NCI-H748 (cell line): ENCODE data around the gene CEACAM21.
A peak's percentile ranks its signal among the peaks of the same experiment; 100 is the strongest.

Experiments used
- DNase-seq: peaks from one replicate; lab custom pipeline; 2025; ENCODE audit not compliant: unreplicated experiment; lab: John Stamatoyannopoulos, UW

CEACAM21 gene

DNA sequence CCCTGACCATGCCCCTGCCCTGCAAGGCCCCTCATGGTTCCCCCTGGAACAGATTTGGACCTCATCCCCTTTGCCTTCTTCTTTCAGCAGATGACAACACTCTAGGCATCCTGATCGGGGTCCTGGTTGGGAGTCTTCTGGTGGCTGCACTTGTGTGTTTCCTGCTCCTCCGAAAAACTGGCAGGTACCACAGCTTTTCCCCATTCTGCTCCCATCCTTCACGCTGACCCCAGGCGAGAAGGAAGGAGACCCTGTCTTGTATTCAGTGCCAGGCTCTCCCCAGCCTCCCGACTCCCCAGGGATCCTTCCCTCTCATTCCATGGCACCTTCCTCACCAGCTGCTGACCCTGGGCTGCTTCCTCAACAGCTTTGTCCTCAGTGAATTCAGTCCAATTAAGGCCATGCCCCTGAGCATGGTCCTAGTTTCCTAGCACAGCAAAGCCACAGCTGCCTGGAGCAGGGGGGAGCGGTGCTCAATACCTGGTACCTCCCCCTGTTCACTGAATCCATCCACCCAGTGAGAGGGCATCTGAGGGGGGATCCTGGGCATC, 8.4 kb downstream of the CEACAM21 start:
- no peak for DNase-seq

DNA sequence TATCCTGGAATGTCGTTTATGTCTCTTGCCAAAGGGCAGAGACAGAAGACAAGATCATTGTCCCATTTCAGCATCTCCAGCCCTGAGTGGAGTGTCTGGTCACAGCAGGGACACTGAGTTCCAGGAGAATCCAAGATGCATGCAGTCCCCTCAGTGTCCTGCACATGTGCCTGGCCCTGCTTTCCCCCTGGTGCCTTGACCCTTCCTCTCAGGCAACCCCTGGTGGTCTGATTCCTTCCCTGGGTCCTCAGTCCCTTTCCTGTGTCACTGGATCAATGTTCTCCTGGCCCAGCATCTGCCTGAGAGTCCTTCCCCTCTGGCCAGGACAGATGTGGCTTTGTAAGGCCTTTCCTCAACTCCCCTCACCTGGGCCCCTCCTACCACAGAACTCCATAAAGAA, 9.0 kb downstream of the CEACAM21 start:
- DNase-seq = no peak

DNA sequence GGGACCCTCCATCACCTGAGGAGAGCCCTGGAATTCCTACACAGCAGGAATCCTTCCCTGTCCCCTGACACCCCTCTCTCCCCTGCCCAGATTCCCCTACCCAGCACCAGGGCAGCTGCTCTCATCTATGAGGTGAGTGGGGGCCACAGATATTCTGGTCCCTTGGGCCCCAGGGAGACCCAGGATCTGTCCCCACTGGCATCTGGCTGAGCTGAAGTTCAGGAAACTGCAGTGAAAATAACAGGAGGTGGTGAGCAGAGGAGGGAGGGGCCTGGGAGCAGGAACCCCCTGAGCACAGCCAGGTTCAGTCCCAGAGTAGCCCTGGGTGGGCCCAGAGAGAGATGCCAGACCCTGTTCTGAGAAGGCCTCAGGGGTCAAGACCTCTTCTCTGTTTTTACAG, 10.1 kb downstream of the CEACAM21 start:
- no peak for DNase-seq

DNA sequence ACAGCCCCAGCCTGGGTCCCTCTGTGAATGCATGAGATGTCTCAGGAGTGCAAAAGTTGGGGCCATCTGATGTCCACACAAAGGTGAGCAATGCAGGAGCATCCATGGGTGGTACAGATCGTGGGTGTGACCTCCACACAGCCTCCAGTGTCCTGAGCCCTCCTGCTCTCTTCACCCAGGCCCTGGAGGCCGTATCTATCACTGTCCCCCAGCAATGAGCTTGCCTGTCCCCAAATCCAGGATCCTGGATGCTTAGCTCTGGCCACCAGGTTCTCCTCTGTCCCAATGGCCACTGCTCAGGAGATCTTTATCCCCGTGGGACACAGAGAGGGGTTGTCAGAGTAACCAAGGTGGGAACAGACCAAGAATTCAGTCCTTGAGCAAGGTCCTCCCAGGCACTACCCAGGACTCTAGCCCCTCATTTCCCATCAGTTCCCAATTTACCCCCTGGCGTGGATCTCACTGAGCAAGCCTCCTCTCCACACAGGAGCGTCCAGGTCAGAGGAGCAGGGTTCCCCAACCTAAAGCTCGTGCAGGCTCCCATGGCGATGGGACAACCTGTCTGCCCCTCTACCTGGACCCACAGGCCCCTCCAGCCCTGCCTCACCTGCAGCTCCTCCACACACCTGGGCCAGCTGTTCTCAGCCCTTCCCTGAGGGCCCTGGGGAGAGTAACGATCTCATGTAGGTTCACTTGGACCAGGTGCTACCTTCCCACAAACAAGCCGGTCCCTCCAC, 11.3 kb downstream of the CEACAM21 start:
- DNase-seq = no peak

DNA sequence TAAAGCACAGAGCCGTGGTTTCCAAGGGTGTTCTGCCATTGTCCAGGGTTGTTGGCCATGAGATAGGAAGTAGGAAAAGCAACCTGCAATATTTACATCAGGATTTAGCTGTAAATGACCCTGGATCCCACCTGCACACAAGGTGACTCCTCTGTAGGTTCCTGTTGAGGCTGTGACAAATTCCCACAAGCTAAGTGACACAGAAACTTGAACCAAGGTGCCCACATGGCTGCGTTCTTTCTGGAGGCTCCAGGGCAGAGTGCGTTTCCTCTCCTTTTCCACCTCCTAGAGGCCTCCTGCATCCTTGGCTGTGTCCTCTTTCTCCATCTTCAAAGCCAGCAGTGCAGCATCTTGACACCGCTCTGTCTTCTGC, 11.9 kb downstream of the CEACAM21 start:
- DNase-seq = no peak

DNA sequence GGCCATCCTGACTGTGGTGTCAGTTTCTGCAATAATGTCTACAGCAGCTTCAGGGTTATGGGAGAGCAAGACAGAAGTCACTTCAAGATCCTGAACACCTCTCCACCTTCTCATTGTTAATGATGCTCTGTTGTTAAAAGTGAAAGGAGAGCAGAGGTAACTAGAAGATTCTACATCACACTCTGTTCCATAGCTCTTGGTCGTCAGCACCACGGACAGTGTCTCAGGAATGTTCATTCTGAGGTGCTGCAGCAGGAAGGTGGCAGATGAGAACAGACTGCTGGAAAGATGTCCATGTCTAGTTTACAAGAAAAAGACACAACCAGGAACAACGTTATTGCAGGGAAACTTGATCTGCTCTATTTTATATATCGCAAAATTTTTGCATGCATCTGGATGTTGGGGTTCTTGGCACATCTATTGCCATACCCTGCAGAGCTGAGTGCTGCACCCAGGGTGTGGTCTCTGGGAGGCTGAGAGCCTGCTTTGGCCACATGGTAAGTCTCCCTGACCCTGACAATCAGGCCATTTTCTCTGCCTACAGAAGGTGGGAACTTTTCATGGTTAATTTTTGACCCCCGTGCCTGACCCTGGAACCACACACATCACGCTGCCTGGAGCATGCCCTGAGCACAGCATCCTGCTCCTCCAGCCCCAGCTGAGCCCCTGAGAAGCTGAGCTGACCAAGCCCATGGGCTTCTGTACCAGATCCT, 12.7 kb downstream of the CEACAM21 start:
- no peak for DNase-seq

DNA sequence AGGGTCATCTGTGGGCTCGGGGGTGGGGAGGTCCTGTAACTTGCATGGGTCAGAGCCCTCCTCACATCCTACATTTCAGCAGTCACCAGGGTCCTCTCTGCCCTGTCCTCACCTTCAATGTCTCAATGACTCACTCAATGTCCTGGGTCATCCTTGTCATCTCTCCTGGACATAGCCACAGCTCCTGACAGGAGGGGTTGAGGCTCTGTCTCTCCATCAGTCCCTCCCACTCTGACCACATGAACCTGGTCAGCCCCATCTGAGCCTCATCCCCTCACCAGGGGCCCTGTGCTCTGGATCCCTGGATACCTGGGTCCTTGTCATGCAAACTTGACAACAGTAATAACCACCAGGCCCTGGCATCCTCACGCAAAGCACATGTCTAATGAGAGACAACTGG, 13.4 kb downstream of the CEACAM21 start:
- DNase-seq = no peak

DNA sequence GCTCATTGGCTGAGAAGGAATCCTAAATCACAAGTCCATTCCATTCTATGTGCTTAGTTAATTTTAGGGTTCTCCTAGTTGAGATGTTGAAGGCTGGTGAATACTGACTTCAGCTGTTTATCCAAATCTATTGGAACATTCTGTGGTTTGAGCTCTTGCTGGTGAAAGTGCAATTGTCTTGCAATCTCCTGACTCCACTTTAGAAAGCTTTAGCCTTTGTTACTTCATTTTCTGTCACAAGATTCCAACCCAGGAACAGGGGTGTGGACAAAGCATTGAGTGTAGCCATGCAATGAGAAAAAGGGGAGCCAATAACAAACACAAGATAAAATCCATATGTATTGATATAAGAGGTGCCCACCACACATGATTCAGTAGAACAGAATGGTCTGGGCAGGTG, 15.0 kb downstream of the CEACAM21 start:
- DNase-seq = no peak

DNA sequence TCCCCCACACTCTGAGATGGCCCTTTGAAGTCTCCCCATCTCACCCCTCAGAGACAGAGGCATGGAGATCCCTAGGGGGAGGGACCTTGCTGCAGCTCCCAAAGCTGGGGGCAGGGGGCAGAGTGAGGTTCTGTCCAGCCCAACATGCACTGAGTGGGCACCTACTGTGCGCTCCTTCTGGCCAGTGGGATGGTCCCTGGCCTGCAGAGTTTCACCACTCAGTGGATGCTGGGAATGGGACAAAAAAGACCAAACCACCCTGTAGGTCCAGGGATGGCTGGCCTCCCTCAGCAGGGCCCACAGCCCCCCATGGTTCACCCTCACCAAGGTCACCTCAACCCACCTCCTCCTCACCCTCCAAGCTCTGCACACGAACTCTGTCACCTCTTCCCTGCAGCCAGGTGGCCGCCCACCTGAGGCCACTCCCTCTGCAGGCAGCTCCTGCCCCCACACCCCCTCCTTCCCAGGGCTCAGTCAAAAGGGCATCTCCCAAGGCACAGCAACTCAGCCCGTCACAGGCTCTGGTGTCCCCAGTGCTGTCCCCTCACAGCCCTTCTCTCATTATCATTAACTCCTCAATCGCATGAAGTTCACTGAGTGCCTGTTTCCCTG, 16.1 kb downstream of the CEACAM21 start:
- no peak for DNase-seq

DNA sequence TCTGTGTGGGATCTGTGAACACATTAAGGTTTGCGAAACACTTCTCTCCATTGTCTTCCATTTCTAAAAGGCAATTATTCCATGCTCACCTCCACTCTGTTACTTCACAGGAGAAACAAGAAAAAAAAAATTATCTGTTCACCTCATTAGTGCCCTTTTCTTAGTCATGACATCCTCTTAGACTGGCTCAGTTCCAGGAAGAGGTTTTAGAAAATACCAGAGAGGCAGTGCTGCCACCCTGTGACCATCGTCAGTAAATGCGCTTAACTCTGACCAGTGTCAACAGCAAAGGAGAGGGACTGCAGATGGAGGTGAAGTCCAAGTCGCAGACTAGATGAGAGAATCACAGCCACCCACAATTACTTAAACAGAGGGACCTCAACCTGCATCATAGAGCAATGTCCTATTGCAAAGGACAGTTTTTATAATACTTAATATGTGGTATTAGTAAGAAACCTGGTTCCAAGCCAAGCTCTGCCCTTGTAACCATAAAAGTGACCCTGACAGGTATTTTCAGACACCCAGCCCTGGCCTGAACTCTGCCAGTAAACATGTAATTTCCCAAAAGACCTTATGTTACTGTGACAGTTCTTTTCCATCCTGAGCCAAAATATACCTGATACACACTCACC, 19.4 kb downstream of the CEACAM21 start:
- peak; percentile 81 for DNase-seq

DNA sequence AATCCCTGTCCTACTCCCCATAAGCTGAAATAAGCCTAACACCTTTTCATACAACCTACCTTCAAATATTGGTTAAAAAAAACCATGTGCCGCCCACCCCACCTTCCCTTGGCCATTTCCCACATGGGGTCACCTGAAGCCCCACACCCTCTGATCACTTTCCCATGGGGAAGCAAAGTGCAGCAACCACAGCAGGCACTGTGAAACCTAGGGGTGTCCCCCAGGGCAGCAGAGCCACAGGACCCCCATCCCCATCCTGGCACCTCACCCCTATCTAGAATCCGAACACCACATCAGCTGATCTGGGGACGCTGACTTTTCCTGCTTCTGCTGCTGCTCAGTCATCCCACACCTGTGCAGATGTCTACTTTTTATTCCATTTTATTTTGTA, 19.9 kb downstream of the CEACAM21 start:
- no peak for DNase-seq

DNA sequence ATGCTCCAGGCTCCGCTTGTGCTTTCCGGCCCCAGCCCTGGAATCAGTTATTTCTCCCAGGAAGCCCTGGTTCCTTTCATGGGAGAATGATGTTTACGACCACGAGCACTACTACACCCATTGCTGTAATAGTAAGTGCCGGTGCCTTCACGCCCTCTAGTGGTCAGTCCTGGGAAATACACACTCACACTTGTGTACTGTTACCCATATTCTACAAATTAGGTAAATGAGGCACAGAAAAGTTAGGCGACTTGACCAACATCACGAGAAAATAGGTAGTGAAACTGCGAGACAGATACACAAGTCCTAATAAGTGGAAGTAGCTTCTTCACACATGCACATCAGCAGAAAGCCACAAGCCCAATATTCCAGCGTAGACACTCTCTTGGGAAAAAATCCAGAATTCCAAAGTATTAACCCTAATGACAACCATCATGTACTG, 21.7 kb downstream of the CEACAM21 start:
- peak; percentile 83 for DNase-seq

DNA sequence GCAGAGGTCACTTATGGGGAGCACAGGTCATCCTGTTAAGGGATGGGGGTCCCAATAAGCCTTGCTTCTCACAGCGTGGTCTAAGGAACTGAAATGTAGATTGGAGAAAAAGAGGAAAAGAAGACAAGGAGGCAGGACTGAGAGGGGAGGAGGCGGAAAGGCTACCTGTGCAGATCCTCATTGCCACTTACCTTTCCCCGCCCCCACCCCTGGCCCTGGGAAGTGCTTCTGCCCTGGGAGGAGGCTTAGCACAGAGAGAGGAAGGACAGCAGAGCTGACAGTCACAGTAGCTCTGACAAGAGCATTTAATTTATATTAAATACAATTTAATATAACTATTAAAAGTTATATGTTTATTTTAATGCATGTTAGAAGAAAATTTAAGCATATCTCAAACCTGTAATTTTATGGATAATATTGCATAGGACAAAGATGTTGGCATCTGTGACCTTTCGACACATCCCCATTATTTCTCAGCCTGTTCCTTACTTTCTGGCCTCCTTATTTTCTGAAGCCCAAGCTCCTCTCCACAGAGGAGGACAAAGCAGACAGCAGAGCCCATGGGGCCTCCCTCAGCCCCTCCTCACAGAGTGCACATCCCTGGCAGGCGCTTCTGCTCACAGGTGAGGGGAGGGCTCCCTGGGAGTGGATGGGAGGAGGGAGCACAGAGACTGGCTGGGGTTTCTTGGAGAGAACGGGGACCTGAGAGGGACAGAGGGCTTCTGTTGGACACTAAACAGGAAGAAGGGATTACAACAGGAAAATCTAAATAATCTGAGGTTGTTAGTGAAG, 23.4 kb downstream of the CEACAM21 start:
- DNase-seq = peak; percentile 49

DNA sequence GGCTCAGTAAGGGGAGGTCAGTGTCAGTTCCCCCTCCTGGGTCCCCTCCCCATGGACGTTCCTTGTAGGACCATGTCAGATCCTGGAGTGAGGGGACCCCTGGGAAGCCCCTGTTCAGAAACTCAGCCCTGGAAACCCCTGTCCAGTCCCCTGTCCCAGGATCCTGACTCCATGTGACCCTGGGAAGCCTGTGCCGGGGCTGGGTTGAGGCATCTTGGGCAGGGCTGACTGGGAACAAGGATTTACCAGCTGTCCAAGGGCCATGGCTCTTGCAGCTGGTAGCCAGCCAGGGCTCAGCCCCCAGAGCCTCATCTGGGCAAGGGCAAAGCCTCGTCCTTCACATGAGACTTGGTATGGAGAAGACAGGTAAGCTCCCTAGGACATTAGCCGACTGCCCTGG, 25.8 kb downstream of the CEACAM21 start:
- DNase-seq = no peak

DNA sequence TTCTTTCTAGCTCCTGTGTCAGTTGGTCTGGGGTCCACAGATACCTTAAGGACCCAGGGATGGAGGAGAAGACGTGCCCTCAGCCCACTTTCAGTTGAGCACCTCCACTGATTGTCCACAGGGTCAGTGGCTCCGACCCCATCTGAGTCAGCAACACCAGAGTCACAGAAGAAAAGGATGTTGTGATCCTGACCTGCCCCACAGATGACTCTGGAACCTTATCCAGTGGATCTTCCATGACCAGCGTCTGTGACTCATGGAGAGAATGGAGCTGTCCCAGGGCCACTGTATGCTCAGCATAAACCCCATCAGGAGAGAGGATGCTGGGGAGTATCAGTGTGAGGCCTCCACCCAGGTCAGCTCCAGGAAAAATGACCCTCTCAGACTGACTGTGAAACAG, 28.9 kb downstream of the CEACAM21 start:
- DNase-seq = no peak

DNA sequence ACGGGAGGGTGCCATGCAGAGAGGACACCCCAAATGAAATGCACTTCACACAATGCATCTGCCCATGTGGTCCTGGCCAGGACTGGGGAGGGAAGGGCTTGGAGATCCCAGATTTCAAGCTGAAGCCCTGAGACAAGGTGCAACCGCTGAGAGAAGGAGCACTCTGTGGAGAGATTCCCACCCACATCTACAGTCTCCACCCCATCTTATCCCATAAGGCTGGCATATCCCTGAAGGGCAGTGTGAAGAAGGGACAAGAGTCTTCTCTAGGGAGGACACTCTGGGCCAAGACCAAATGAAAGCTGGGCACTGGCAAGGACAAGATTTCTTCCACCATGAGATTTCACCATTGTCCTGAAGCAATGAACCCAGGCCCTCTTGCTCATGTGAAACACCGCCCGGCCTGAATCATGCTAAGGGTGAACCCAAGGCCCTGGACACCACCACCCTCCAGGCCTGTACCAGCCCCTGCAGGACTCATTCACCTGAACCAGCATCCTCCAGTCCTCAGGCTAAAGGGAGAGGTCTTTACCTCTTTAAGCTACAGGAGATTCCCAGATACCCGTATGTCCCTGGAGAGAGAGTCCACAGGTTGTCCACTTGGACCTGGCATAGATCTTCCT, 30.4 kb downstream of the CEACAM21 start:
- DNase-seq = no peak

DNA sequence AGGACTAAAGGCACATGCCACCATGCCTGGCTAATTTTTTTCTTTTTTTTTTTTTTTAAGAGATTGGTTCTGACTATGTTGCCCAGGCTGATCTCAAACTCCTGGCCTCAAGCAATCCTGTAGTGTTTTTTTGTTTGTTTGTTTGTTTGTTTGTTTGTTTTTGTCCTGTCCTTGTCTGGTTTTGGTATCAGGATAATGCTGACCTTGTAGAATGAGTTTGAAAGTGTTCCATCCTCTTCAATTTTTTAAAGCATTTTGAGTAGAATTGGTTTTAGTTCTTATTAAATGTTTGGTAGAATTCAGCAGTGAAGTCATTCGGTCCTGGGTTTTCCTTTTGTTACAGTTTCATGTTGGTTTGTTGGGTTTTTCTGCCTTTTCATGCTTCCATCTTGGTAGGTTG, 31.7 kb downstream of the CEACAM21 start:
- DNase-seq = no peak

DNA sequence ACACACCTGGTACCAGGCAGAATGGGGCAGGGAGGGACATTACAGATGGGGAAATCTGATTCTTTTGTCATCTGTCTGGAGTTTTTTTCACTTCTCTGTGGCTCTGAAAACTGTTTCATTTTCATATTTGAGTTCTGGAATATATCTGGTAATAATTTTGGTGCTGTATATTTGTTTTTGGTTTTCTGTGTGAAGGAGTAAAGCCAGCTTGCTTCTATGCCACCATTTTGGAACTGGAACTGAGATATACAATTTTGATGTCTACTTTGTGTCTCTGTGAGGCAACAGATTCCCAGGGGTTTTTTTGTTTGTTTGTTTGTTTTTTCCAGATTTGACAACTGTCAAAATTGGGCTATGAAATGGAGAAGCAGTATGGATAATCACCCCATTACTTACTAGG, 34.8 kb downstream of the CEACAM21 start:
- no peak for DNase-seq

DNA sequence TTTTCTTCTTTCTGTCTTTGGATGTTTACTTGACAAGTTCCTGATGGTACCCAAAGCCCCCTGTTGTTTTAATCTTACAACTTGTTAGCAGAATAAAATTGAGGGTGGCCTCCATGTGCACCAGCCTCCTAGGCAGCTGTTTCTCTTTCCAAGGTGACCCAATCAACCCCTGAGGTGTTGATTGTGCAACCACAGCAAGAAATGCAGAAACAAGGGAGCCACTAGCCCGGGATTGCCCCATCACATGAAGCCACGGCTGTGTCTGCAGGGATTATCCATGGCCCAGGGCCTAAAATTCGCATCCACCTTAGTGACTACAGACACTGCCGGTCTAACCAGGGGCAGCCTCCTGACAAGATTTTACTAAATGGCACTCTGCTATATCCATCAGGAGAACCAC, 36.5 kb downstream of the CEACAM21 start:
- DNase-seq = no peak

DNA sequence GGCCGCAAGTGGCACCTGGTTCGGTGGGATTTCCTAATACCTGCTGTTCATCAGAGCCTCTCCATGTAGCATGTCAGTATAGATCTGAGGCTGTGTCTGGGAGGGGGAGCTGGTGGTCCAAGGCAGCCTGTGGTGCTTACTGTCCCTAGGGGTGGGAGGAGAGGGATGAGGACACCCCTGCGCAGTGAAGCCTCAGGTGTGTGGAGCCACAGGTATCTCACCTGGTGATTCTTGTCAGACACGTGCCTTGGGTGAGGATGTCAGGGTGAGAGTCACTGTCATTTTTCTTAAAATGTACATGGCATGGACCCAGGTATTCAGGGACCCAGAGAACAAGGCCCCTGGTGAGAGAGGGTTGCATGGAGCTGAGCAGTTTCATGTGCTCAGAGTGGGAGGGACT, 39.2 kb downstream of the CEACAM21 start:
- no peak for DNase-seq
